Epithelial cell of proximal tubule (primary cell): ENCODE measurements around the gene C15orf39. TPM values are rescaled to one million over a fixed set of nuclear protein-coding genes. Genes with fewer than 3 reads are reported as not detected.
"Not testable (repeated sequence)": the region's sequence is repeated elsewhere in the genome, so short reads cannot be mapped to it uniquely, and the experiment has no call there.

Source experiments
- DNase-seq: peaks from one replicate; pipeline ENCODE4 v3.0.0-alpha.2; 2011; ENCODE audit warnings: low read depth
- H3K4me3 ChIP-seq: 2 replicates; pipeline ENCODE4 v1.5.1; 2011; ENCODE audit warnings: low read depth, mild to moderate bottlenecking, low read length
- CTCF ChIP-seq: conservative IDR thresholded peaks from 2 replicates; pipeline ENCODE4 v1.5.1; 2012; ENCODE audit warnings: low read depth, mild to moderate bottlenecking, low read length
- total RNA-seq: library from RNA; depleted of rRNA; stranded (reverse); fragments of >200 nt; gene quantifications from 2 replicates; pipeline ENCODE4 v1.2.3, GENCODE V29; 2015

Gene C15orf39
- total RNA-seq, 1 donor from 2014 or later, result 9.6 TPM

GRCh38 chr15:75233504-75234190 is 32.0 kb downstream of the C15orf39 start:
- DNase-seq, result no peak
- no peak overlapping the region for H3K4me3 ChIP-seq
- TF ChIP-seq CTCF, result no peak

GRCh38 chr15:75234191-75234810 is 32.6 kb downstream of the C15orf39 start:
- TF ChIP-seq CTCF, result no peak
- DNase-seq, result no peak
- H3K4me3 ChIP-seq, result no peak overlapping the region

DNA sequence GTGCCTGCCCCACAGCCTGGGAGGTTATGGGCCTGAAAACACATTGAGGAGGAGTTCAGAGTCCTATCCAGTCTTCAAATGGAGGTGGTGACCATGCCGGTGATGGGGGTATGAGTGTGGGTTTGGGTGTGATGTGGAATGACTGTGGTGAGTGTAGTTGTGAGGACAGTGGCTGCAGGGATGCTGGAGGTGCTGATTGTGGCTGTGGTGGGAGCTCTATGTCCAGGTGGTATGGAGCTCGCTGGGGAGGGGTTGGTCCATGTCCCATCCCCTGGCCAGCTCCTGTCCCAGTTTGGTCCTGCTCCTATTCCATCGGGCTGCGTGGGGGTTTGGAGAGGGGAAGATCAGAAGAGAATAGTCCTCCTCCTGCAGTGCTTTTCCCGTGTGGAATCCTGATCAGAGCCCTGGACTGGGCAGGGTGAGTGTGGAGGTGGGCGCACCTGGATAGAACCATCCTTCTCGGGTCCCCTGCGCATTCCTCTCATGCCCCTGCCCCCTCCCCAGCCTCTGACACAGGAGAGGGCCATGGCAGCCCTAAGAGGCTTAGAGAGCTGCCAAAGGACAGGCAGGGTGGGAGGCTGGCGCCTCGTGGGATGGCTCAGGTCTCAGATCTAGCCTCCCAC is 33.5 kb downstream of the C15orf39 start:
- no peak overlapping the region for H3K4me3 ChIP-seq
- no peak for DNase-seq
- no peak for TF ChIP-seq CTCF

GRCh38 chr15:75235760-75236729 is 34.4 kb downstream of the C15orf39 start:
- TF ChIP-seq CTCF, result no peak

DNA sequence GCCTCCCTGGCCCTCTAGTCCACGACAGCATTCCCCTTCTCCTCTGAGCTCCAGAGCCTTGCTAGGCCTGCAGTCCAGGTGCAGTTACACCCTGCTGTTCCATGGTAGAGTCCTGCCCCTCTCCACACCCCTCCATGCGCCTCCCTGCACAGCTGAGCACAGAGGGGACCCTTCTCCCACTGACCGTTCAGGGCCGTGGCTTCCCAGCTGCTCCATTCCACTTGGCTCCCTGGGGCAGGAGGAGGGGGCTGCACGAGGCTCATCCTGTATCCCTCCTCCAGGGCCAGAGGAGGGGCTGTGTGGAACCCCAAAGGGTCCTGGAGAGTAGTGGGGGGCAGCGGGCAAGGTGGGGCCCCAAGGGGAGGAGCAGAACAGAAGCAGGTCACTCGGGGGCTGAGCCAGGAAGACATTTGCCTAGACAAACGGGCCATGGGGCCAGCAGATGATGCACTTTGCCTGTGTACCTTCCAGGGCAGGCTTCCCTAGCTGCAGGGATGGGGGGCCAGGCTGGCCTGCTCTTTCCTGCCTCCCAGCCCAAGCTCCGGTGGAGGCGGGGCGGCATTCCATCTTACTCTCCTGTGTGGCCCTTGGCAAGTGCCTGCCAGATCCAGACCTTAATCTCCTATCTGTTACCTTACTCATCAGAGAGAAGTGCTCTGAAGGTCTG is 35.8 kb downstream of the C15orf39 start:
- no peak for TF ChIP-seq CTCF
- DNase-seq, result no peak

More at GRCh38 chr15:75235760-75236729, 34.4 kb downstream of the C15orf39 start:
- no peak for DNase-seq
- H3K4me3 ChIP-seq, result no peak overlapping the region

DNA sequence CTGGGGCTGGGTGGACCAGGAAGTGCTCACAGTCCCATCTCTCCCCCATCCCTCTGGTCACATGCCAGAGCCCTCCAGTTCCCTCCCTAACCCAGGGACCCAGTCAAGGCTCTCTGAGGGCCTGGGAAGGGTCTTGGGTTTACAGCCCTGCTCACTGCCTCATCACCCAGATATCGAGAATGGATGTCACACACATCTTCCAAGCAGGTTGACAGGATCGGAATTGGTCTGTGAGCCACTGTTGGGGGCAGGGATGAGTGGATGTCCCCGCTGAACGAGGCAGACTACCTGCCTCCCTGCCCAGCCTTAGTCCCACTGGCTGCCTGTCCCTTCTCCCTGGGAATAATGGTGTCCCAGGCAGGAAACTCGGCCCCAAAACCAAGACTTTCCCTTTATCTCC is 36.5 kb downstream of the C15orf39 start:
- H3K4me3 ChIP-seq, result no peak overlapping the region
- TF ChIP-seq CTCF, result no peak
- DNase-seq, result no peak

More for the DNA sequence above, 35.8 kb downstream of the C15orf39 start:
- no peak overlapping the region for H3K4me3 ChIP-seq

DNA sequence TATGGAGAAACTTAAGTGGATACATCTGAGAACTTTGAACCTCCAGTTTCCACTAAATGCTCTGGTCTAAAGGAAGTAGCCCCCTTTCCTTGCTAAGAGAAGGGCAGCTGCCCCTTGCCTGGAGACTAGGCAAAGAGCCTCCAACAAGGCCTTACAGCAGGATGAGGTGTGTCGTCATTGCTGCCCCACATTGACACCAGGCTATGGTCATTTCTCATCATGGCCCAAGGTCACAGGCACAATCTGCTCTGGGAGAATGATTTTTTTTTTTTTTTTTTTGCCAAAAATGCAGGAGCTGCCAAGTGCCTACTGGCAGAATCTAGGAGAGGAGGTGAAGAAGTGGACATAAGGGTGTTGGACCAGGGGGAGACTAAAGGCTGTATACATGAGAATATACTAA is 44.1 kb downstream of the C15orf39 start:
- not testable (repeated sequence) for DNase-seq, H3K4me3 ChIP-seq

DNA sequence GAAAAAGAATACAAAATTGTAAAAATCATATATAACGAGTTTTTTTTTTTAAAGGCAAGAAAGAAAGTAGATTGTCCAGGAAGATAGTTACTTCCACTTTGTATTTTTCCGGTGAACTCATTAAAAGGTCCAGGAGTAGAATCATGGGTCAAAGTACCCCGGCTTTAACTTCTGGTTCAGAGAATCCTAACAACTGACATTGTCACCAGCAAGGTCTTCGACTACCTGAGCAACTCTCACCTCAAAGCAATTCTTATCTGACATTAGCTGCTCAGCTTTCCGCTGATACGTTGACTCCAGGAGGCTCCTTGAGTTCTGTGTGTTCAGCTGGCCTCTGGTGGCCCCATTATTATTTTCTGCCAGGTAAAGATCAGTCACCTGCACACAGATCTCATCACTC is 47.3 kb downstream of the C15orf39 start:
- DNase-seq, H3K4me3 ChIP-seq: not testable (repeated sequence)
